ENCODE results near the gene MAN1A1. TPM values are rescaled to one million over a fixed set of nuclear protein-coding genes. Genes with fewer than 3 reads are reported as not detected.

The MAN1A1 gene
- total RNA-seq, 1 donor, result 104 TPM

GRCh38 chr6:119267126-119267905, 82.2 kb downstream of the MAN1A1 start:
- H3K4me3 ChIP-seq (ENCODE audit: low read depth, low read length), result no peak overlapping the region
- DNase-seq (ENCODE audit: low read depth), result no peak
- no peak for TF ChIP-seq CTCF (IDR thresholded peaks at IDR 0.05; ENCODE audit: insufficient read depth, low read depth, low read length)

DNA sequence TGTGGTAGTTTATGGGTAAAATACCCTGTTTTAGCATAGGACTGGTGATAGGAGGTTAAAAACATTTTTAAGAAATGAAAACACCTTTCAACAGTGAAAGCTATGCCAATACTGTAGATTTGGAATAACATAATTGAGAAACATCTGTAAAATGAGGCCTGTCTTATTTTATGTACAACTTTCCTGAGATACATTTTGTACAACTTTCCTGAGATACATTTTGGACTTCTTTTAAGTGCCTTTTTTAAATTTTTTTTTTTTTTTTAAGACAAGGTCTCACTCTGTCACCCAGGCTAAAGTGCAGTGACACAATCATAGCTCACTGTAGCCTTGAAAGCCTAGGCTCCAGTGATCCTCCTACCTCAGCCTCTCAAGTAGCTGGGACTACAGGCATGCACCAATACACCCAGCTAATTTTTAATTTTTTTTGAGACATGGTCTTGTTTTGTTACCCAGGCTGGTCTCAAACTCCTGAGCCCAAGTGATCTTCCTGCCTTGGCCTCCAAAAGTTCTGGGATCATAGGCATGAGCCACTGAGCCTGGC, 84.6 kb downstream of the MAN1A1 start:
- H3K4me3 ChIP-seq (ENCODE audit: low read depth, low read length), result no peak overlapping the region
- TF ChIP-seq CTCF (IDR thresholded peaks at IDR 0.05; ENCODE audit: insufficient read depth, low read depth, low read length), result no peak
- no peak for DNase-seq (ENCODE audit: low read depth)

DNA sequence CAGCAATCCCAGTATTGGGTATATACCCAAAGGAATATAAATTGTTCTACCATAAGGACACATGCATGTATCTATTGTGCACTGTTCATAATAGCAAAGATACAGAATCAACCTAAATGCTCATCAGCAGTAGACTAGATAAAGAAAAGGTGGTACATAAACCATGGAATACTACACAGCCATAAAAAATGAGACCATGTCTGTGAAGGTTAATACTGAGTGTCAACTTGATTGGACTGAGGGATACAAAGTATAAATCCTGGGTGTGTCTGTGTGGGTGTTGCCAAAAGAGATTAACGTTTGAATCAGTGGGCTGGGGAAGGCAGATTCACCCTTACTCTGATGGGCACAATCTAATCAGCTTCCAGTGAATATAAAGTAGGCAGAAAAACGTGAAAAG, 86.9 kb downstream of the MAN1A1 start:
- TF ChIP-seq CTCF (IDR thresholded peaks at IDR 0.05; ENCODE audit: insufficient read depth, low read depth, low read length), result no peak
- no peak for DNase-seq (ENCODE audit: low read depth)
- H3K4me3 ChIP-seq (ENCODE audit: low read depth, low read length), result no peak overlapping the region

- H3K4me3 ChIP-seq (ENCODE audit: low read depth, low read length), result no peak overlapping the region
- no peak for DNase-seq (ENCODE audit: low read depth)
- no peak for TF ChIP-seq CTCF (IDR thresholded peaks at IDR 0.05; ENCODE audit: insufficient read depth, low read depth, low read length)
Measured at GRCh38 chr6:119261944-119262284, 87.6 kb downstream of the MAN1A1 start.

GRCh38 chr6:119259027-119259426, 90.5 kb downstream of the MAN1A1 start:
- no peak for DNase-seq (ENCODE audit: low read depth)
- no peak overlapping the region for H3K4me3 ChIP-seq (ENCODE audit: low read depth, low read length)
- no peak for TF ChIP-seq CTCF (IDR thresholded peaks at IDR 0.05; ENCODE audit: insufficient read depth, low read depth, low read length)

DNA sequence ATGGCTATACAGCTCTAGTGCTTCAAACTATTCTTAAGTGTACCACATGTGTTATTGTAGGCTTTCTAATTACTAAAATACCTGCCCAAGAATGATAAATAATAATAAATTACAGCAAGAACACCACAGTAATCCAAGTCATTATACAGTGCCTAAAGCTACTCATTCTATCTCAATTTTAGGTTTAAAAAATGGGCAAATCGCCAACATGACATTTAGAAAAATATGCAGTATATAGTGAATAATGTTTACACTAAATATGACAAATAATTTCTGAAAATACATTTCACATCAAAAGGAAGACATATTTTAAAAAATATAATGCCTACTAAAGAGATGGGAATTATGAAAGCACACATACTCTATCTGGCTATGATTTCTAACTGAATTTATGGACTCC, 91.8 kb downstream of the MAN1A1 start:
- no peak overlapping the region for H3K4me3 ChIP-seq (ENCODE audit: low read depth, low read length)
- no peak for DNase-seq (ENCODE audit: low read depth)
- no peak for TF ChIP-seq CTCF (IDR thresholded peaks at IDR 0.05; ENCODE audit: insufficient read depth, low read depth, low read length)
